ENCODE data around the gene ERC2. TPM values are rescaled to one million over a fixed set of nuclear protein-coding genes. Genes with fewer than 3 reads are reported as not detected.

Gene ERC2
- total RNA-seq, 1 experiment from 2014 or later = 0.77 TPM

DNA sequence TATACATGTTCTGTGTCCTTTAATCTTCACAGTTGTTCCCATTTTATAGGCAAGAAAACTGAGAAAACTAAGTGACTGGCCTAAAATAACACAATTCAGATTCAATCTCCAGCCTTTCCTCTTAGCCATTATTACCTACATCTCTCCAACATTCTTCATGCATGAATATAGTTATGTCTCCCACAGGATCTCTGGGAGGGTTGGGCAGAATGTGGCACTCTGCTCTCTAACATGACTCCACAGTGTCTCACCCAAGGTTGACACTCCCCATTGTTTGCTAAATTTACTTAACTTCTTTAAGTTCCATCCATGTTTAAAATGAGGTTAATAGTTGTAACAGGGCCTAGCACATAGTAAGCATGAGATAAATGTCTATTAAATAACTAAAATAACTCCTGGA, 276.3 kb downstream of the ERC2 start:
- CTCF ChIA-PET = no interaction called here
- peak; percentile 20; the same call in 1 of the 2 replicates for ATAC-seq
- POLR2A ChIA-PET (ENCODE audit: unreplicated experiment) = no interaction called here

DNA sequence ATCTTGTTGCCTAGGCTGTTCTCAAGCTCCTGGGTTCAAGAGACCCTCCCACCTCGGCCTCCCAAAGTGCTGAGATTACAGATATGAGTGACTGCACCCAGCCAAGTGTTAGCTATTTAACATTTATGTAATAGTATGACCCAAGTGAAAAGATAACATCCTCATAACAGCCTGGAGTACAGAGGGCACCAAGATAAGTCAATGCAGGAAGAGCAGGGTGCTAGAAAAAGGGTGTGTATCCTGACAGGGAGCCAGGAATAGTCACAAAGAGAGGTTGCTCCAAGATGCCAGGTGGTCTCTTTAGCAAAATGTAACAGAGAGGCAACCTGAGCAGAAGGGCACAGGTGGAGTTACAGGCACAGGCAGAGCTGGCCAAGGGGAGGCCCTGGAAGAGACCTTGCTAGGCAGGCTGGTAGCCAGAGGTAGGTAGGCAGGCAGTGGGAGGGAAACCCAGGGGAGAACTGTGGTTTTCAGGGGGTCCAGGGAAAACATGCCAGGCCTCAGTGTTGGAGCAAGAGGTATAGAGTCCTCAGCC, 277.4 kb downstream of the ERC2 start:
- Histone ChIP-seq H4K20me1 (ENCODE audit: low read length) (no peaks in the 10 kb centered on the region), H3K9ac (ENCODE audit: low read length) (no peak overlapping the region), H3K27me3 (ENCODE audit: low read length) (peaks cover 14% of the 10 kb centered on the region; the same call in 1 of the 2 replicates), H3K9me2 (replicated peaks; ENCODE audit: low read length) (no peaks in the 10 kb centered on the region), H3K4me1 (ENCODE audit: insufficient read depth, low read length) (no peaks in the 10 kb centered on the region), H3K79me2 (ENCODE audit: low read length) (no peaks in the 10 kb centered on the region), H3F3A (ENCODE audit: low read length, unreplicated experiment) (no peaks in the 10 kb centered on the region), H3K4me2 (ENCODE audit: low read length) (no peak overlapping the region), H3K27ac (ENCODE audit: low read length) (no peak overlapping the region), H3K4me3 (ENCODE audit: low read length) (no peak overlapping the region), H2AFZ (ENCODE audit: low read length) (no peak overlapping the region), H3K9me3 (ENCODE audit: low read length) (no peaks in the 10 kb centered on the region), H3K36me3 (ENCODE audit: low read depth, low read length) (no peaks in the 10 kb centered on the region)
- ChIA-PET CTCF (no interaction called here), POLR2A (ENCODE audit: unreplicated experiment) (no interaction called here)
- DNase-seq = no peak
- no TSS peak for BruUV-seq (replicated peaks)
- no peak for ATAC-seq
- intact Hi-C loops (cut with micrococcal nuclease) = no loop called here
- TF ChIP-seq EZH2phosphoT487 (IDR thresholded peaks at IDR 0.05; ENCODE audit: borderline replicate concordance, low read length) (no peak), EZH2 (IDR thresholded peaks at IDR 0.05; ENCODE audit: low read length, unreplicated experiment) (no peak)
- TF ChIP-seq, protein P1, sequence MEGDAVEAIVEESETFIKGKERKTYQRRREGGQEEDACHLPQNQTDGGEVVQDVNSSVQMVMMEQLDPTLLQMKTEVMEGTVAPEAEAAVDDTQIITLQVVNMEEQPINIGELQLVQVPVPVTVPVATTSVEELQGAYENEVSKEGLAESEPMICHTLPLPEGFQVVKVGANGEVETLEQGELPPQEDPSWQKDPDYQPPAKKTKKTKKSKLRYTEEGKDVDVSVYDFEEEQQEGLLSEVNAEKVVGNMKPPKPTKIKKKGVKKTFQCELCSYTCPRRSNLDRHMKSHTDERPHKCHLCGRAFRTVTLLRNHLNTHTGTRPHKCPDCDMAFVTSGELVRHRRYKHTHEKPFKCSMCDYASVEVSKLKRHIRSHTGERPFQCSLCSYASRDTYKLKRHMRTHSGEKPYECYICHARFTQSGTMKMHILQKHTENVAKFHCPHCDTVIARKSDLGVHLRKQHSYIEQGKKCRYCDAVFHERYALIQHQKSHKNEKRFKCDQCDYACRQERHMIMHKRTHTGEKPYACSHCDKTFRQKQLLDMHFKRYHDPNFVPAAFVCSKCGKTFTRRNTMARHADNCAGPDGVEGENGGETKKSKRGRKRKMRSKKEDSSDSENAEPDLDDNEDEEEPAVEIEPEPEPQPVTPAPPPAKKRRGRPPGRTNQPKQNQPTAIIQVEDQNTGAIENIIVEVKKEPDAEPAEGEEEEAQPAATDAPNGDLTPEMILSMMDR (conservative IDR thresholded peaks at IDR 0.05; ENCODE audit: low read depth, low read length) = no peak

More for the DNA sequence above, 276.3 kb downstream of the ERC2 start:
- intact Hi-C loops (cut with micrococcal nuclease) = no loop called here
- Histone ChIP-seq H3K4me2 (ENCODE audit: low read length) (no peak overlapping the region), H4K20me1 (ENCODE audit: low read length) (no peaks in the 10 kb centered on the region), H3K9me2 (replicated peaks; ENCODE audit: low read length) (no peaks in the 10 kb centered on the region), H3K27ac (ENCODE audit: low read length) (no peak overlapping the region), H3K4me1 (ENCODE audit: insufficient read depth, low read length) (no peaks in the 10 kb centered on the region), H3K9me3 (ENCODE audit: low read length) (no peaks in the 10 kb centered on the region), H3K36me3 (ENCODE audit: low read depth, low read length) (no peaks in the 10 kb centered on the region), H3K27me3 (ENCODE audit: low read length) (peaks cover 14% of the 10 kb centered on the region; the same call in 1 of the 2 replicates), H2AFZ (ENCODE audit: low read length) (no peak overlapping the region), H3F3A (ENCODE audit: low read length, unreplicated experiment) (no peaks in the 10 kb centered on the region), H3K79me2 (ENCODE audit: low read length) (no peaks in the 10 kb centered on the region), H3K9ac (ENCODE audit: low read length) (no peak overlapping the region), H3K4me3 (ENCODE audit: low read length) (no peak overlapping the region)
- TF ChIP-seq EZH2phosphoT487 (IDR thresholded peaks at IDR 0.05; ENCODE audit: borderline replicate concordance, low read length) = no peak
- TF ChIP-seq, protein P1 (conservative IDR thresholded peaks at IDR 0.05; ENCODE audit: low read depth, low read length) = no peak
- TF ChIP-seq EZH2 (IDR thresholded peaks at IDR 0.05; ENCODE audit: low read length, unreplicated experiment) = no peak
- BruUV-seq (replicated peaks) = no TSS peak
- DNase-seq = peak; percentile 5

DNA sequence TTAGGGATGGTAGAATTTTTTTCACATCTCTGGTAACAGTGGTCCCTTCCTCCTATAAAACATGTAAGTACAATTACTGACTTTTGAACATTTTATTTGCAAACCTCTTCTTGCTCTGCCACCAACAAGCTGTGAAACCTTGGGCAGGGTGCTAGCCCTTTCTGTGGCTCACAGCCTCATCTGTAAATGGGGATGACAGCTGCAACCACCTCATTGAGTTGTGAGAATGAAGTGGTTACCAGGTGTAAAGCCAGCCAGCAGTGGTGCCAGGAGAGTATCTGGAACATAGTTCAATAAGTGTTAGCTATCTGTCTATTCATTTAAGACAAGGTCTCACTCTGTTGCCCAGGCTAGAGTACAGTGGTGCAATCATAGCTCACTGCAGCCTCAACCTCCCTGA, 278.1 kb downstream of the ERC2 start:
- TF ChIP-seq EZH2phosphoT487 (IDR thresholded peaks at IDR 0.05; ENCODE audit: borderline replicate concordance, low read length) (no peak), EZH2 (IDR thresholded peaks at IDR 0.05; ENCODE audit: low read length, unreplicated experiment) (no peak)
- TF ChIP-seq, protein P1 (conservative IDR thresholded peaks at IDR 0.05; ENCODE audit: low read depth, low read length) = no peak
- Histone ChIP-seq H3K27ac (ENCODE audit: low read length) (no peak overlapping the region), H3K9me2 (replicated peaks; ENCODE audit: low read length) (no peaks in the 10 kb centered on the region), H3K27me3 (ENCODE audit: low read length) (peaks cover 14% of the 10 kb centered on the region; the same call in 1 of the 2 replicates), H3K4me2 (ENCODE audit: low read length) (no peak overlapping the region), H4K20me1 (ENCODE audit: low read length) (no peaks in the 10 kb centered on the region), H3K9me3 (ENCODE audit: low read length) (no peaks in the 10 kb centered on the region), H3K4me1 (ENCODE audit: insufficient read depth, low read length) (no peaks in the 10 kb centered on the region), H3K36me3 (ENCODE audit: low read depth, low read length) (no peaks in the 10 kb centered on the region), H3F3A (ENCODE audit: low read length, unreplicated experiment) (no peaks in the 10 kb centered on the region), H3K4me3 (ENCODE audit: low read length) (no peak overlapping the region), H2AFZ (ENCODE audit: low read length) (no peak overlapping the region), H3K79me2 (ENCODE audit: low read length) (no peaks in the 10 kb centered on the region), H3K9ac (ENCODE audit: low read length) (no peak overlapping the region)
- intact Hi-C loops (cut with micrococcal nuclease) = no loop called here
- ChIA-PET POLR2A (ENCODE audit: unreplicated experiment) (no interaction called here), CTCF (no interaction called here)
- BruUV-seq (replicated peaks) = no TSS peak
- no peak for ATAC-seq
- DNase-seq = no peak

Data from PC-3 (cell line).